Naive thymus-derived CD4-positive, alpha-beta T cell (primary cell): Measurements from ENCODE around the gene AKIP1. TPM values are rescaled to one million over a fixed set of nuclear protein-coding genes. Genes with fewer than 3 reads are reported as not detected.

Experiments used
- ATAC-seq: fragments of 150-1000 bp; cut with Tn5 transposase; 2 replicates; pipeline ENCODE4 v1.10.0; 2021; ENCODE audit warnings: mild to moderate bottlenecking, moderate library complexity
- CTCF ChIA-PET: fragments of 350-600 bp; sonication (Branson Sonifier 250); formaldehyde crosslinking; loops from one replicate; lab custom pipeline; 2021; ENCODE audit warnings: antibody characterized with exemption; lab: Charles Lee
- POLR2A ChIA-PET: fragments of 350-600 bp; sonication (Branson Sonifier 250); formaldehyde crosslinking; loops from one replicate; lab custom pipeline; 2021; ENCODE audit warnings: antibody characterized with exemption, inconsistent platforms; lab: Charles Lee
- DNase-seq, 9 donors: peaks; one replicate each; pipeline versions ENCODE4 v3.0.0 to v3.0.0-alpha.2; 2020 to 2022; ENCODE audit warnings: mixed read lengths in 1 of 9
- H3K27ac ChIP-seq: one replicate; pipeline ENCODE4 v1.7.0; 2013; ENCODE audit warnings: mild to moderate bottlenecking, low read depth, low read length, moderate library complexity
- H3K27me3 ChIP-seq, 2 donors: one replicate each; pipeline ENCODE4 v1.7.0; 2013; ENCODE audit warnings: low read length in 2 of 2, mild to moderate bottlenecking in 2 of 2, moderate library complexity in 2 of 2; ENCODE audit not compliant: control insufficient read depth in 2 of 2, insufficient read depth in 2 of 2
- H3K36me3 ChIP-seq, 3 experiments: 1 replicate in 2 of 3; 2 replicates in 1 of 3; pipeline ENCODE4 v1.7.0; 2013; ENCODE audit warnings: low read length in 3 of 3, mild to moderate bottlenecking in 3 of 3, moderate library complexity in 1 of 3; ENCODE audit not compliant: insufficient read depth in 3 of 3, control insufficient read depth in 2 of 3
- H3K4me1 ChIP-seq, 2 donors: one replicate each; pipeline ENCODE4 v1.7.0; 2013; ENCODE audit warnings: low read length in 2 of 2, mild to moderate bottlenecking in 2 of 2, moderate library complexity in 1 of 2; ENCODE audit not compliant: control insufficient read depth in 2 of 2, insufficient read depth in 2 of 2
- H3K4me3 ChIP-seq: 2 replicates; pipeline ENCODE4 v1.7.0; 2013; ENCODE audit warnings: mild to moderate bottlenecking, low read length
- H3K9me3 ChIP-seq, 3 experiments: 1 replicate in 2 of 3; 2 replicates in 1 of 3; pipeline ENCODE4 v1.7.0; 2013; ENCODE audit warnings: low read length in 3 of 3; ENCODE audit not compliant: control insufficient read depth in 2 of 3
- H3K27ac Mint-ChIP-seq, 9 donors: one replicate each; pipeline ENCODE4 v1.8.0; 2020 to 2022; ENCODE audit warnings: mixed read lengths in 9 of 9, mild to moderate bottlenecking in 8 of 9, moderate library complexity in 5 of 9, inconsistent platforms in 2 of 9
- H3K27me3 Mint-ChIP-seq, 5 donors: one replicate each; pipeline ENCODE4 v1.8.0; 2021 to 2022; ENCODE audit warnings: mixed read lengths in 5 of 5, mild to moderate bottlenecking in 1 of 5
- H3K36me3 Mint-ChIP-seq, 5 donors: one replicate each; pipeline ENCODE4 v1.8.0; 2020 to 2022; ENCODE audit warnings: mixed read lengths in 5 of 5, mild to moderate bottlenecking in 3 of 5, inconsistent platforms in 1 of 5
- H3K4me1 Mint-ChIP-seq, 7 donors: one replicate each; pipeline ENCODE4 v1.8.0; 2020 to 2022; ENCODE audit warnings: mixed read lengths in 7 of 7, mild to moderate bottlenecking in 3 of 7, inconsistent platforms in 1 of 7
- H3K4me3 Mint-ChIP-seq, 10 donors: one replicate each; pipeline ENCODE4 v1.8.0; 2020 to 2022; ENCODE audit warnings: mild to moderate bottlenecking in 10 of 10, mixed read lengths in 10 of 10, moderate library complexity in 6 of 10, inconsistent platforms in 2 of 10
- H3K9me3 Mint-ChIP-seq, 11 donors: one replicate each; pipeline ENCODE4 v1.8.0; 2020 to 2022; ENCODE audit warnings: mixed read lengths in 11 of 11, mild to moderate bottlenecking in 4 of 11, inconsistent platforms in 1 of 11, moderate library complexity in 1 of 11
- intact Hi-C, 2 donors: fragments of 100-400 bp; cut with micrococcal nuclease; formaldehyde crosslinking; loops; one replicate each; pipeline ENCODE4 v1.15.1; 2023
- polyA plus RNA-seq, 2 donors: library from polyadenylated mRNA; unstranded; fragments of 300-500 nt; fragmentation: Illumina TruSeq; gene quantifications; one replicate each; pipeline ENCODE4 v1.2.3, GENCODE V29; 2021
- total RNA-seq, 6 experiments: library from RNA in 5 of 6; stranded (reverse) in 5 of 6; gene quantifications; 1 replicate in 5 of 6; 2 replicates in 1 of 6; pipeline ENCODE4 v1.2.3 and lab custom pipeline; 2021 to 2026

AKIP1 gene
- 10 to 100 TPM in 3 of 5 experiments, 1 to 10 TPM in 2; 5.6 to 20.9 (median 11.2) TPM for total RNA-seq
- 1 to 10 TPM; 8.1 to 9.9 TPM for polyA plus RNA-seq
- total RNA-seq (lab: John Stamatoyannopoulos, UW) = 7.1 reads per million, percentile 30 among the genes with 10 or more reads in this experiment

GRCh38 chr11:8911029-8911823, at the start of gene AKIP1:
TSS of gene AKIP1 (plus strand) at chr11:8911189. CDS start at chr11:8911450, 261 bp downstream.
- H3K9me3 Mint-ChIP-seq = no peaks in the 10 kb centered on the region
- CTCF ChIA-PET = interaction anchor here (1.4 to 4.5 kb wide), 2 partner anchors 49 to 226 kb away, joined by 4 to 31 read pairs; no protein-coding TSS in a partner anchor
- POLR2A ChIA-PET = interaction anchor here (0.9 to 2.5 kb wide), 5 partner anchors 48 to 743 kb away, joined by 3 to 9 read pairs (median 5); partner anchors contain the start of genes RPL27A, TMEM9B and TRIM66

GRCh38 chr11:8863838-8864237, 47.2 kb upstream of the AKIP1 start:
- peaks cover 0 to 3% (median 0%) of the 10 kb centered on the region in 7 donors for H3K4me1 Mint-ChIP-seq
- H3K36me3 Mint-ChIP-seq = no peaks in the 10 kb centered on the region
- no peak for ATAC-seq
- Histone ChIP-seq H3K27me3 (no peaks in the 10 kb centered on the region), H3K36me3 (no peaks in the 10 kb centered on the region), H3K4me1 (no peaks in the 10 kb centered on the region), H3K27ac (no peak overlapping the region), H3K4me3 (no peak overlapping the region), H3K9me3 (no peaks in the 10 kb centered on the region)
- peaks cover 0 to 2% (median 0%) of the 10 kb centered on the region in 11 donors for H3K9me3 Mint-ChIP-seq
- ChIA-PET POLR2A (no interaction called here), CTCF (no interaction called here)
- intact Hi-C loops = no loop called here
- no peak overlapping the region for H3K27ac Mint-ChIP-seq
- DNase-seq = no peak
- H3K4me3 Mint-ChIP-seq = no peak overlapping the region
- H3K27me3 Mint-ChIP-seq = peaks cover 25 to 58% (median 48%) of the 10 kb centered on the region in 5 donors

More at GRCh38 chr11:8911029-8911823, at the start of gene AKIP1:
- Histone ChIP-seq H3K4me3 (peak within 1 kb of the TSS; percentile 79), H3K9me3 (no peaks in the 10 kb centered on the region), H3K27me3 (no peaks in the 10 kb centered on the region), H3K36me3 (peaks cover 0 to 6% (median 0%) of the 10 kb centered on the region in 3 experiments), H3K4me1 (peaks cover 0 to 4% of the 10 kb centered on the region in 2 donors), H3K27ac (peak within 1 kb of the TSS; percentile 71)
- Mint-ChIP-seq H3K4me3 (peak within 1 kb of the TSS; percentile 86 to 95 (median 92)), H3K36me3 (no peaks in the 10 kb centered on the region), H3K4me1 (peaks cover 26 to 51% (median 41%) of the 10 kb centered on the region in 7 donors), H3K27me3 (peaks cover 0 to 24% (median 0%) of the 10 kb centered on the region in 5 donors), H3K27ac (peak within 1 kb of the TSS; percentile 58 to 91 (median 78))
- ATAC-seq = peak; percentile 75
- intact Hi-C loops = loop anchor here (1.0 to 10.0 kb wide), 11 partner anchors 39 to 701 kb away; partner anchors contain the start of genes NRIP3 (in 2 of the 2), RPL27A (in 2 of the 2), TRIM66 (in 2 of the 2) and IPO7 (in 1 of the 2)
- peak; percentile 48 to 87 (median 61) for DNase-seq

GRCh38 chr11:8865304-8865703, 45.7 kb upstream of the AKIP1 start:
- no peak overlapping the region for H3K27ac Mint-ChIP-seq
- no peak for DNase-seq

GRCh38 chr11:8867035-8867434, 44.0 kb upstream of the AKIP1 start:
- DNase-seq (no peak), ATAC-seq (no peak)
- H3K9me3 ChIP-seq = no peaks in the 10 kb centered on the region
- no peaks in the 10 kb centered on the region for H3K36me3 ChIP-seq
- H3K4me1 Mint-ChIP-seq = peaks cover 0 to 10% (median 6%) of the 10 kb centered on the region in 7 donors
- ChIA-PET POLR2A (no interaction called here), CTCF (no interaction called here)
- H3K27me3 ChIP-seq = peaks cover 0 to 7% of the 10 kb centered on the region in 2 donors
- no peak overlapping the region for H3K4me3 ChIP-seq
- H3K27ac Mint-ChIP-seq = no peak overlapping the region
- H3K36me3 Mint-ChIP-seq = no peaks in the 10 kb centered on the region
- intact Hi-C loops = no loop called here
- no peak overlapping the region for H3K4me3 Mint-ChIP-seq
- H3K27ac ChIP-seq = no peak overlapping the region
- peaks cover 33 to 62% (median 56%) of the 10 kb centered on the region in 5 donors for H3K27me3 Mint-ChIP-seq
- H3K9me3 Mint-ChIP-seq = no peaks in the 10 kb centered on the region
- H3K4me1 ChIP-seq = no peaks in the 10 kb centered on the region

More at GRCh38 chr11:8865304-8865703, 45.7 kb upstream of the AKIP1 start:
- H3K9me3 ChIP-seq = no peaks in the 10 kb centered on the region
- intact Hi-C loops = no loop called here
- H3K27me3 ChIP-seq = peaks cover 0 to 5% of the 10 kb centered on the region in 2 donors
- no peak overlapping the region for H3K27ac ChIP-seq
- H3K4me1 ChIP-seq = no peaks in the 10 kb centered on the region
- Mint-ChIP-seq H3K36me3 (no peaks in the 10 kb centered on the region), H3K4me1 (peaks cover 0 to 4% (median 3%) of the 10 kb centered on the region in 7 donors), H3K9me3 (peaks cover 0 to 2% (median 0%) of the 10 kb centered on the region in 11 donors), H3K27me3 (peaks cover 24 to 65% (median 51%) of the 10 kb centered on the region in 5 donors), H3K4me3 (no peak overlapping the region)
- CTCF ChIA-PET = no interaction called here
- ATAC-seq = no peak
- no peaks in the 10 kb centered on the region for H3K36me3 ChIP-seq
- POLR2A ChIA-PET = no interaction called here
- H3K4me3 ChIP-seq = no peak overlapping the region

GRCh38 chr11:8867931-8868631, 42.9 kb upstream of the AKIP1 start:
- Mint-ChIP-seq H3K4me1 (peaks cover 0 to 10% (median 6%) of the 10 kb centered on the region in 7 donors), H3K36me3 (no peaks in the 10 kb centered on the region), H3K27me3 (peaks cover 34 to 72% (median 61%) of the 10 kb centered on the region in 5 donors), H3K4me3 (peak overlapping the region in 1 of 10 donors; percentile 56), H3K27ac (no peak overlapping the region), H3K9me3 (no peaks in the 10 kb centered on the region)
- H3K9me3 ChIP-seq = no peaks in the 10 kb centered on the region
- H3K27me3 ChIP-seq = peaks cover 0 to 7% of the 10 kb centered on the region in 2 donors
- ChIA-PET CTCF (no interaction called here), POLR2A (no interaction called here)
- no peak overlapping the region for H3K4me3 ChIP-seq
- no peak for DNase-seq
- H3K4me1 ChIP-seq = no peaks in the 10 kb centered on the region
- ATAC-seq = no peak
- no peaks in the 10 kb centered on the region for H3K36me3 ChIP-seq
- no peak overlapping the region for H3K27ac ChIP-seq
- intact Hi-C loops = no loop called here
